ENCODE data around the gene CPSF4. TPM values are rescaled to one million over a fixed set of nuclear protein-coding genes. Genes with fewer than 3 reads are reported as not detected.

The CPSF4 gene
- total RNA-seq = 14.2 and 29.7 TPM in 2 replicates

DNA sequence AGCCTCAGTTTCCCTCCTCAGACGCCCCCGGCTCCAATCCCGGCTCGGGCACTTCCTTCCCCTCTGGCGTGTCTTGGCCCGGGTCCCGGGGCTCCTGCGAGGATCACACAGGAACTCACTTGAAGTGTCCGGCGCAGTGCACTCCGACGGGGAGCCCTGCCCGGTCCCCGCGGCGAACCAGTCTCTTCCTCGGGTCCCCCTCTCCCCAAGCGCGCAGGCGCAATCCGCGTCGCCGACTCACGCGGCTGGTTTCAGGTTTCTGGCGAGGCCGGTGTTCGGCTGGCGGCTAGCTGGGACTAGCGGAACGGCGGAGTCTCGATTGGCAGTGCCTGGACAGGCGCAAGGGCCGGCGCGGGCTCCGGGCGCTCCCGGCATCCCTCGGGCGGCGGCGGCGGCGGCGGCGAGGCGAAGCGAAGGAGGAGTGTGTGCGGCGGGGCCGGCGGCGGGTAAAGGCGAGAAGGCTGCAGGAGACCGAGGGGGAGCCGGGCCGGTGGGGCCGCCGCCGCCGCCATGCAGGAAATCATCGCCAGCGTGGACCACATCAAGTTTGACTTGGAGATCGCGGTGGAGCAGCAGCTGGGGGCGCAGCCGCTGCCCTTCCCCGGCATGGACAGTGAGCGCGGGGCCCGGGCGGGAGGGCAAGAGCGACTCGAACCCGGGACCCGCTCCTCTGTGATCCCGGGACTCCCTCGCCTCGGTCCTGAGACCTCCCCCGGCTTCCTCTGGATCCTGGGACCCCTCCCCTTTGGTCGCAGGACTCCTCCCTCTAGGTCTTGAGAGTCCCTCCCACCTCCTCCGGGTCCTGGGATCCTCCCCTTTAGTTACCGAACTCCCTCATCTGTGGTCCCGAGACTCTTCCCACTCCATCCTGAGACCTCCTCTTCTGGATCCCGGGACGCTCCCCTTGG lies at the start of gene CPSF4, which contains the start of gene PTCD1:
TSS of gene CPSF4 (plus strand) at position 371 of the 908 bp plus-strand sequence. CDS start at position 511, 140 bp downstream.
TSS of gene PTCD1 (minus strand) at position 226 of the 908 bp plus-strand sequence. CDS start 3,556 bp downstream, outside the sequence.

DNA sequence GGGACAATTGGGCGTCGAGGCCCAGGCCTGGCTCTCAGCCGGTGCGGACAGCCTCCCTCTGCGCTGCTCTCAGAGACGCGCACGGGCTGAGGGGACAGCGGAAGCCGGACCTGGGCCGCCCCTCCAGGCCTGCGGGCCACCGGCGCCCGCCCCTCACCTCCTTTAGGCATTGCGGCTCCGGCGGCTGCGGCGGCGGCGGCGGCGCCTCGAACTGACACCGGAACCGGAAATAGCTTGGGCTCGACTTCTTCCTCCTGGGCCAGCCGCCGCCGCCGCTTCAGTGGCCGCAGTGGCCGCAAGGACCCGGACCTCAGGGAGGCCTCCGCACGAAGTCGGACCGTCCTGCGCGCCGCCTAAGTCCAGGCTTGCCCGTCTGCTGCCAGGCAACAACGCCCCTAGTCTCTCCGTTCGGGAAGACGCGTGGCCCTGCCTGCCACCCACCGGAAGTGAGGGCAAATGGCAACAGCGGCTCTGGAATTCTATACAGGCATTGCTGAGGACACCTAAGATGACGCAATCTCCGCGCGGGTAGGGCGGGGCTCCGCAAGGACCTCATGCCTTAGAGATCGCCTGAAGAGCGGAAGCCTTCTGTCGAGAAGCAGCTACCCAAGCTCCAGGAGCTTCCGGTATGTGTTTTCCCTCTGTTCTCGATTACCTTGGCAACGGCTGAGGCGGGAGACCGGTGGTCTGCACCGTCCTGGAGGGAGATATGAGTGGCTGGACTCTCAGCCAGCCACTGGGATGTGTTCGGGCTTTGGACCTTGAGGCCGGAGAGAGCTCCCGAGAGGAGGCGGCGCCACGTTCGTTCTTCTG lies 30.2 kb upstream of the CPSF4 start, which contains the start of the genes BUD31 and PDAP1:
TSS of gene BUD31 (plus strand) at position 591 of the 813 bp plus-strand sequence. CDS start 2,124 bp downstream, outside the sequence.
TSS of gene PDAP1 (minus strand) at position 219 of the 813 bp plus-strand sequence. CDS start at position 170, 49 bp downstream.

DNA sequence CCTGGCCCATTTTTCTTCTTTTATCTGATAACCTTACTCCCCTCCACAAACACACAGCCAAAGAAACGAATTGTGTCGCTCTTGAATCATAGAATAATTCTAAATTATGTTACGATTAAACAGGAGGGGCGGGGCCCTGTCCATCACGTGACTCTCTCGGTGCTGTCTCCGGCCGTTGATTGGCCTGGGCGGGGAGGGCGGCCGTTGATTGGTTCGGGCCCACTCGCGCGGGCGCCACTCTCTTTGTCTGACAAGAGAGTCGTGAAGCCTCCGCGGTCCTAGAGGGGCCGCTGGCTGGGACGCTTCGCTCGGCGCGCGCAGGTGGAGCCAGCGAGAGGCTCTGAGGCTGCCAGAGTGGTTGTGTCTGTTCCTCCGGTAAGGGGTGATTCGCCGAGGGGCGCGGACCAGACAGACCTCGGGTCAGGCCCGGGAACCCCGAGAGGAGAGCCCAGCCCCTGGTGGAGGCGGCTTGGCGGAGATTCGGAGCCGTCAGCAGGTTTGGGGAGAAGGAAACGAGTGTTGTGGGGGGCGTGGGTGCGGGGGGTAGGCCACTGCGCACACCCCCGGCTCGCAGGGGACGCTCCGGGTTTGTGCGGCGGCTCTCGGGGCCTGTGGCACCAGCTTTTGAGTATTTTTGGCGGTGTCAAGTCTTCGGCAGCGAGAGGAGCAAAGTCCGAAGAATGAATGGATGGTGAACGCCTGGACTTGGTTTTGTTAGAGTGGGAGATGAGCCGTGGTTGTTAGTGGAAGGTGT lies 34.0 kb downstream of the CPSF4 start, which contains the start of gene ZNF789:
TSS of gene ZNF789 (plus strand) at position 330 of the 754 bp plus-strand sequence. CDS start 3,567 bp downstream, outside the sequence.

GRCh38 chr7:99499721-99500636 lies 61.2 kb downstream of the CPSF4 start, which contains the start of gene ZNF394:
Gene ZNF394 (minus strand): TSS chr7:99500281. CDS start chr7:99500093, 188 bp downstream.

DNA sequence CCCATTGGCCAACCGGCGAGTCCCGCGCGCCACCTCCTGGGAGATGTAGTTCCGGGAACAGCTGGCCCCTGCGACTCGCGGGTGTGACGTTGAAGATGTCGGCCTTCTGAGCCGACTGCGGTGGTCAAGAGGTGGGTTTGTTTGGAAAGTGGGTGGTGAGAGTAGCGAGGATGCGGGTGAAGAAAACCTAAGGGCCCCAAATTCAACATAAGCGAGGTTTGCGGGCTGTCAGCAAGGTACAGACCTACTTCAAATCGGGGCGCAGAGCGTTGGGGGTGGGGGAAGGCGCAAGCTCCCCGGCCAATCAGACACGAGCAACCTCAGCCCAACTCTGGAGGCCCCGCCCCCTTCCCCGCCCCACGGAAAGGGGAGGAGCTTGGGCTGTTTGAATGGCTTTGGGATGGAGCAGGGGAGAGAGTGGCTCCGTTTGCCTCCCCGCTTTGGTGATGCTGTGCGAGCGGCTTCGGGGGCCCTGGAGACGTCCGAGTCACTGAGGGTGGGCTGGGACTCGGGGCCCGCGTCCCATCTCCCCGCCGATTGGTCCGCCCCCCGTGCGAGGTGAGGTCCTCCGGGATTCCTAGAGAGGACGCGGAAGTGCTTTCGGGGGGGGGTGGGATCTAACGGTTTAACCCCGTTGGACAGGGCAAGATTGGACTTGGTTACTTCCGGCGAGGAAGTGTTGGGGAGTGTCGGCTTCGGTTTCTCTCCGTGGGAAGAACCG lies 66.0 kb downstream of the CPSF4 start, which contains the start of gene ZKSCAN5:
TSS of gene ZKSCAN5 (plus strand) at position 60 of the 721 bp plus-strand sequence. CDS start 1,383 bp downstream, outside the sequence.

Other genes starting within 250 kb of the CPSF4 start
- not detected in 2 replicates for gene KPNA7, start 230.8 kb upstream of the CPSF4 start, total RNA-seq
- gene MYH16, start 166.1 kb upstream of the CPSF4 start, total RNA-seq = not detected in 2 replicates
- 80.8 and 88.4 TPM in 2 replicates for gene ARPC1A, start 113.0 kb upstream of the CPSF4 start, total RNA-seq
- 364 and 380 TPM in 2 replicates for gene ARPC1B, start 64.2 kb upstream of the CPSF4 start, total RNA-seq
- gene PDAP1, start 30.3 kb upstream of the CPSF4 start, total RNA-seq = 64.9 and 77.7 TPM in 2 replicates
- gene BUD31, start 30.0 kb upstream of the CPSF4 start, total RNA-seq = 71.8 and 77.4 TPM in 2 replicates
- 3.9 and 6.7 TPM in 2 replicates for gene PTCD1, start 145 bp upstream of the CPSF4 start, total RNA-seq
- 1,347 and 1,860 TPM in 2 replicates for gene ATP5MF, start 27.2 kb downstream of the CPSF4 start, total RNA-seq
- gene ZNF789, start 33.9 kb downstream of the CPSF4 start, total RNA-seq = 1.0 and 1.8 TPM in 2 replicates
- 15.4 and 18.4 TPM in 2 replicates for gene ZNF394, start 61.3 kb downstream of the CPSF4 start, total RNA-seq
- 5.7 and 5.9 TPM in 2 replicates for gene ZKSCAN5, start 65.7 kb downstream of the CPSF4 start, total RNA-seq
- gene FAM200A, start 113.2 kb downstream of the CPSF4 start, total RNA-seq = 3.6 and 4.9 TPM in 2 replicates
- gene ZNF655, start 119.7 kb downstream of the CPSF4 start, total RNA-seq = 36.0 and 51.3 TPM in 2 replicates
- gene TMEM225B, start 159.3 kb downstream of the CPSF4 start, total RNA-seq = 0.87 TPM in 1 of 2 replicates, not detected in the other
- gene ZSCAN25, start 178.0 kb downstream of the CPSF4 start, total RNA-seq = 6.1 and 6.3 TPM in 2 replicates
- gene CYP3A5, start 241.1 kb downstream of the CPSF4 start, total RNA-seq = not detected in 2 replicates